ENCODE data around the gene FILIP1L.

FILIP1L gene

DNA sequence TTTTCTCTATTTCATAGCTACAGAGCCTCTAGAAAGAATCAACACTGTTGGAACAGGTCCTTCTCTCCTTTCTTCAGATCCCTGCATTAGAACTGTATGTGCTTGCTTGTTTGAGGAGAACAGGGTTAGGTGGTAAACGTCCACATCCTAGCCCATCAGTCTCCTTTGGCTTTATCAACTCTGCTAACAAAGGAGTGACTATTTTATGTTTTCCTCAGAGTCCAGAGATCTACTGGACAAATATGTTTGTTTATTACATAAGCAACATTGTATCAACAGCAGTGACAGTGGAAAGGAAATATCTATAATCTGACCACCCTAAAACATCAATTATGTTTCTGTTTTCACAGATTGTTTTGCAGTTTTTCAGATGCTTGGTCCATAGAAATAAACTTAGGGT, 257.0 kb downstream of the FILIP1L start:
- ATAC-seq, result no peak
- TF ChIP-seq CSDC2 (CRISPR knock-in tag; IDR thresholded peaks at IDR 0.05) (no peak), ZNF565 (CRISPR knock-in tag; conservative IDR thresholded peaks at IDR 0.05; ENCODE audit: low read depth) (no peak), GLIS3 (CRISPR knock-in tag; IDR thresholded peaks at IDR 0.05) (no peak), OSR1 (CRISPR knock-in tag; IDR thresholded peaks at IDR 0.05) (no peak), RARB (CRISPR knock-in tag; IDR thresholded peaks at IDR 0.05) (no peak), ZFP30 (CRISPR knock-in tag; IDR thresholded peaks at IDR 0.05) (no peak), ZNF70 (CRISPR knock-in tag; IDR thresholded peaks at IDR 0.05) (no peak), TOX (CRISPR knock-in tag; IDR thresholded peaks at IDR 0.05; ENCODE audit: borderline replicate concordance) (no peak)
- TF ChIP-seq, protein P1, sequence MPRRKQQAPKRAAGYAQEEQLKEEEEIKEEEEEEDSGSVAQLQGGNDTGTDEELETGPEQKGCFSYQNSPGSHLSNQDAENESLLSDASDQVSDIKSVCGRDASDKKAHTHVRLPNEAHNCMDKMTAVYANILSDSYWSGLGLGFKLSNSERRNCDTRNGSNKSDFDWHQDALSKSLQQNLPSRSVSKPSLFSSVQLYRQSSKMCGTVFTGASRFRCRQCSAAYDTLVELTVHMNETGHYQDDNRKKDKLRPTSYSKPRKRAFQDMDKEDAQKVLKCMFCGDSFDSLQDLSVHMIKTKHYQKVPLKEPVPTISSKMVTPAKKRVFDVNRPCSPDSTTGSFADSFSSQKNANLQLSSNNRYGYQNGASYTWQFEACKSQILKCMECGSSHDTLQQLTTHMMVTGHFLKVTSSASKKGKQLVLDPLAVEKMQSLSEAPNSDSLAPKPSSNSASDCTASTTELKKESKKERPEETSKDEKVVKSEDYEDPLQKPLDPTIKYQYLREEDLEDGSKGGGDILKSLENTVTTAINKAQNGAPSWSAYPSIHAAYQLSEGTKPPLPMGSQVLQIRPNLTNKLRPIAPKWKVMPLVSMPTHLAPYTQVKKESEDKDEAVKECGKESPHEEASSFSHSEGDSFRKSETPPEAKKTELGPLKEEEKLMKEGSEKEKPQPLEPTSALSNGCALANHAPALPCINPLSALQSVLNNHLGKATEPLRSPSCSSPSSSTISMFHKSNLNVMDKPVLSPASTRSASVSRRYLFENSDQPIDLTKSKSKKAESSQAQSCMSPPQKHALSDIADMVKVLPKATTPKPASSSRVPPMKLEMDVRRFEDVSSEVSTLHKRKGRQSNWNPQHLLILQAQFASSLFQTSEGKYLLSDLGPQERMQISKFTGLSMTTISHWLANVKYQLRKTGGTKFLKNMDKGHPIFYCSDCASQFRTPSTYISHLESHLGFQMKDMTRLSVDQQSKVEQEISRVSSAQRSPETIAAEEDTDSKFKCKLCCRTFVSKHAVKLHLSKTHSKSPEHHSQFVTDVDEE (CRISPR knock-in tag; IDR thresholded peaks at IDR 0.05), result no peak

GRCh38 chr3:99856437-99857220, 257.7 kb downstream of the FILIP1L start:
- no peak for TF ChIP-seq ESRRG (CRISPR knock-in tag; IDR thresholded peaks at IDR 0.05)
- no peak for TF ChIP-seq RARB (CRISPR knock-in tag; IDR thresholded peaks at IDR 0.05)
- no peak for TF ChIP-seq ZC3H10 (CRISPR knock-in tag; IDR thresholded peaks at IDR 0.05)
- no peak for TF ChIP-seq CSDC2 (CRISPR knock-in tag; IDR thresholded peaks at IDR 0.05)
- ATAC-seq, result no peak

DNA sequence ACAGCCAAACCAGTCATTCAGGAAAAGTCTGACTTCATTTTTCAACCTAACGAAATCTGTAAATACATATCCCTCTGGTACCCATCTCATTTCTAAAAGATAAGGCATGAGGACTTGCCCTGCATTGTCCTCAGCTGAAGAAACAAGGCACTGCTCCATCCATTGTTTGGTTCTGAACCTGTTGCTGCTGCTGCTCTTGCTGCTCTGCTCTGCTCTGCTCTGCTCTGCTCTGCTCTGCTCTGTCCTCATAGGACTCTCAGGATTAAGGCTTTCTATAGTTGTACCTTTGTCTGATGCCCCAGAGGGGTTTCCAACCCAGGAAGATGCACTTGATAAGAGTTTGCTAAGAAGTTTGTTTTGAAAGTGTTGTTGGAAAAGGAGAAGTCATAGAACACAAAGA, 258.4 kb downstream of the FILIP1L start:
- TF ChIP-seq, protein P2, sequence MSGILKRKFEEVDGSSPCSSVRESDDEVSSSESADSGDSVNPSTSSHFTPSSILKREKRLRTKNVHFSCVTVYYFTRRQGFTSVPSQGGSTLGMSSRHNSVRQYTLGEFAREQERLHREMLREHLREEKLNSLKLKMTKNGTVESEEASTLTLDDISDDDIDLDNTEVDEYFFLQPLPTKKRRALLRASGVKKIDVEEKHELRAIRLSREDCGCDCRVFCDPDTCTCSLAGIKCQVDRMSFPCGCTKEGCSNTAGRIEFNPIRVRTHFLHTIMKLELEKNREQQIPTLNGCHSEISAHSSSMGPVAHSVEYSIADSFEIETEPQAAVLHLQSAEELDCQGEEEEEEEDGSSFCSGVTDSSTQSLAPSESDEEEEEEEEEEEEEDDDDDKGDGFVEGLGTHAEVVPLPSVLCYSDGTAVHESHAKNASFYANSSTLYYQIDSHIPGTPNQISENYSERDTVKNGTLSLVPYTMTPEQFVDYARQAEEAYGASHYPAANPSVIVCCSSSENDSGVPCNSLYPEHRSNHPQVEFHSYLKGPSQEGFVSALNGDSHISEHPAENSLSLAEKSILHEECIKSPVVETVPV (CRISPR knock-in tag; IDR thresholded peaks at IDR 0.05), result no peak
- TF ChIP-seq OSR1 (CRISPR knock-in tag; IDR thresholded peaks at IDR 0.05) (no peak), ZNF70 (CRISPR knock-in tag; IDR thresholded peaks at IDR 0.05) (no peak), SNAI2 (CRISPR knock-in tag; IDR thresholded peaks at IDR 0.05) (no peak), ARNTL (CRISPR knock-in tag; IDR thresholded peaks at IDR 0.05; ENCODE audit: borderline replicate concordance, low read depth) (no peak), PATZ1 (CRISPR knock-in tag; IDR thresholded peaks at IDR 0.05; ENCODE audit: borderline replicate concordance) (no peak), CREB5 (CRISPR knock-in tag; IDR thresholded peaks at IDR 0.05; ENCODE audit: low read depth) (no peak), POU6F1 (CRISPR knock-in tag; IDR thresholded peaks at IDR 0.05; ENCODE audit: borderline replicate concordance, low read depth) (no peak), ZC3H10 (CRISPR knock-in tag; IDR thresholded peaks at IDR 0.05) (no peak), ESRRG (CRISPR knock-in tag; IDR thresholded peaks at IDR 0.05) (no peak)
- no peak for ATAC-seq

GRCh38 chr3:99854756-99855298, 259.5 kb downstream of the FILIP1L start:
- TF ChIP-seq ZFP3 (CRISPR knock-in tag; IDR thresholded peaks at IDR 0.05), result no peak
- TF ChIP-seq ZNF8 (CRISPR knock-in tag; IDR thresholded peaks at IDR 0.05), result no peak
- TF ChIP-seq CREB5 (CRISPR knock-in tag; IDR thresholded peaks at IDR 0.05; ENCODE audit: low read depth), result no peak
- no peak for TF ChIP-seq POU6F1 (CRISPR knock-in tag; IDR thresholded peaks at IDR 0.05; ENCODE audit: borderline replicate concordance, low read depth)
- no peak for TF ChIP-seq ISL1 (CRISPR knock-in tag; IDR thresholded peaks at IDR 0.05)
- no peak for TF ChIP-seq OSR1 (CRISPR knock-in tag; IDR thresholded peaks at IDR 0.05)
- no peak for TF ChIP-seq ESRRG (CRISPR knock-in tag; IDR thresholded peaks at IDR 0.05)
- TF ChIP-seq TCF4 (CRISPR knock-in tag; IDR thresholded peaks at IDR 0.05; ENCODE audit: borderline replicate concordance), result no peak
- ATAC-seq, result no peak; the same call in 2 of the 3 replicates
